Measurements from ENCODE around the gene MLF2.
"Not testable (repeated sequence)": the region's sequence is repeated elsewhere in the genome, so short reads cannot be mapped to it uniquely, and the experiment has no call there.

MLF2 gene

DNA sequence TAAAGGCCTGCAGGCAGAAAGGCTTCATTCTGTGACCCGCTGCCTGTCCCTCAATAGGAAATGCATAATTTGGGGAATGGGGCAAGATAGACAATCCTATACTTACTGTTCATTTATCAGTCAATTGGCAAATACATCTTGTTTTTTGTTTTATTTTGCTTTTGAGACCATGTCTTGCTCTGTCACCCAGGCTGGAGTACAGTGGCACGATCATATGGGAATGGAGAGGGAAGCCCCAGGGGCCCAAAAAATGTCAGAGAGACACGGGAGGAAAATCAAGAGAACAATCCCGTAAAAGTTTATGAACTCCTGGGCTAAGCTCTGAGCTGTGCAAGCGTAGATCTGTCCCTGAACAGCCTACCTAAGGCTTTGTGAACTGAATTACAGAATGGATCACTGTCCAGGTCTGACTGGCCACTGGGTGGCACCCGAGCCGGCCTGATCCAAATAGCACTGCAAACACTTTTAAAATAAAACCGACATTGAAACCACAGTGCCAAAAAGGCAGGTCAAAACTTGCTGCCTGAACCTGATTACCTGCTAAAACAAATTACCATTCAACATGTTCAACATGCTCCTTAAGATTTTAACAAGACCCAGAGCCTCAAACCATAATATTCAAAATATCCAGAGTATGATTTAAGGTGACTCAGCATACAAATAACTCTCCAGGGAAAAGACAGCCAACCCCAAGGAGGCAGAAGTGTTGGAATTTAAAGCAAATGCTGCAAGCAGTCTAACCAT is 17.3 kb downstream of the MLF2 start:
- DNase-seq (ENCODE audit: low read depth in 2 of 3, low spot score in 2 of 3), result no peak

DNA sequence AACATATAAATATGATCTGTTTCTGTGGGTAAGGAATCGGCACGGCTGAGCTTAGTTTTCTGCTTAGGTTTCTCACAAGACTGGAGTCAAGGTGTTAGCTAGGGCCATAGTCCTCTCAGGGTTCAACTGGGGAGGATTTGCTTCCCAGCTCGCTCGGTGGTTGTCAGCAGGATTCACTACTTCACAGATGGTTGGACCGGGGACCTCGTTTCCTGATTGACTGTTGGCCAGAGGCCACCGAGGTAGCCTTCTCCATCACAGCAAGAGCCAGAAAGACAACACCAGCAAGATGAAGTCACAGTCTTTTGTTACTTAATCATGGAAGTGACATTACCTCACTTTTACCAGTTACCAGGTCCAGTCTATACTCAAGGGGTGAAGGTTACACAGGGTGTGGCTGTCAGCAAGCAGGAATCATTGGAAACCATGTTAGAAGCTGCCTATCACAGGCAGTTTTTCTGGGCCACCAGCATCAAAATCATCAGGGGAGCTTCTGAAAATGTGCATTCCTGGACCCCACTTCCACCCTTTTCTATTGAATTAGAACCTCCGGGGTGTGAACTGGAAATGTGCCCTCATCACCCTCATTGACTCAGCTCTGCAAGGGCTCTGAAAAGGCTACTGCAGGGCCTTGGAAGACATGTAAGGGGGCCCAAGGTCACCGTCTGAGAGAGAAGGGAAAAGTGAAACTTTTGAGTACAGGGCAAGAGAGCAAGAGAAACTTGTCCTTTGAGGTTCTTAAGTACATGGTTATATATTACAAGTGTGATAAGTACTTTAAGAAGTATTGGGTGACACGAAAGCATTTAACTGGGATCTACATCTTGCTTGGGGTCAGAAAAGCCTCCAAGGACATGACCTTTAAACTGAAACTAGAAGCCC is 18.2 kb downstream of the MLF2 start:
- DNase-seq (ENCODE audit: low read depth in 2 of 3, low spot score in 2 of 3), result no peak

DNA sequence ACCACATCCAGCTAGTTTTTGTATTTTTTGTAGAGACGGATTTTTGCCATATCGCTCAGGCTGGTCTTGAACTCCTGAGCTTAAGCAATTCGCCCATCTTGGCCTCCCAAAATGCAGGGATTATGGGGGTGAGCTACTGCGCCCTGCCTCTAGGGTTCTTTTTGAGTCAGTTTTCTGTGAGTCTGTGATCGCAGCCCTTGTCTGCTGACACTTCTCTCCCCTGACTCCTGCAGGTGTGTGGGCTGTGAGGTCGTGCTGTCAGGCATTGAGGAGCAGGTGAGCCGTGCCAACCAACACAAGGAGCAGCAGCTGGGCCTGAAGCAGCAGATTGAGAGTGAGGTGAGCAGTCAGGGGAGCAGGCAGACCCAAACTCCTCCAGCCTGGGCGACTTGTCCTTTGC is 22.8 kb downstream of the MLF2 start:
- DNase-seq (ENCODE audit: low read depth in 2 of 3, low spot score in 2 of 3), result no peak

DNA sequence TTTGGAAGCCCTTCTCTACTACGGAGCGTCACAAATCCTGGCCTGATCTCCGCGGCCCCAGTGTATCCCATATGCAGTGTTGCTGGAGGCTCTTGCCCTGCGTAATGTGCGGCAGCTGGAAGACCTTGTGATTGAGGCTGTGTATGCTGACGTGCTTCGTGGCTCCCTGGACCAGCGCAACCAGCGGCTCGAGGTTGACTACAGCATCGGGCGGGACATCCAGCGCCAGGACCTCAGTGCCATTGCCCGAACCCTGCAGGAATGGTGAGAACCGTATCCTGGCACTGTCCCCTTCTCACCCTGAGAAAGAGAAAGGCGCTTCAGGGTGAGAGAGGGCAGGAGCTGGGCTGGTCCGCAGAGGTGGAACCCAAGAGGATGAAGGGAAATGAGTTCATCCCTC is 23.8 kb downstream of the MLF2 start:
- no peak for DNase-seq (ENCODE audit: low read depth in 2 of 3, low spot score in 2 of 3)

DNA sequence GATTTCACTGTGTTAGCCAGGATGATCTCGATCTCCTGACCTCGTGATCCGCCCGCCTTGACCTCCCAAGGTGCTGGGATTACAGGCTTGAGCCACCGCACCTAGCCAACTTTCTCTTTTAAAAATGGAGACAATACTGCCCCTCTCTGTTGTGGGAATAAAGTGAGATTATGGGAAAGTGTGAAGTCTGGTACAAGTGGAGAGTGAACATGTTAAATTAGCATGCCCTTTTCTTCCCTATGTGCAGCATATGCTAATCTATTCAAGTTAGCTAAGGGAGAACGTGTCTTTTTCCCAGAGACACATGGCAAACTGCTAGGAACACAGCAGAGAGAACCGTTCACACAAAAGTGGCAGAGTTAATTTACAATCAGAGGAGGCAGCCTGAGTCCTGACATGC is 27.6 kb downstream of the MLF2 start:
- no peak for DNase-seq (ENCODE audit: low read depth in 2 of 3, low spot score in 2 of 3)

DNA sequence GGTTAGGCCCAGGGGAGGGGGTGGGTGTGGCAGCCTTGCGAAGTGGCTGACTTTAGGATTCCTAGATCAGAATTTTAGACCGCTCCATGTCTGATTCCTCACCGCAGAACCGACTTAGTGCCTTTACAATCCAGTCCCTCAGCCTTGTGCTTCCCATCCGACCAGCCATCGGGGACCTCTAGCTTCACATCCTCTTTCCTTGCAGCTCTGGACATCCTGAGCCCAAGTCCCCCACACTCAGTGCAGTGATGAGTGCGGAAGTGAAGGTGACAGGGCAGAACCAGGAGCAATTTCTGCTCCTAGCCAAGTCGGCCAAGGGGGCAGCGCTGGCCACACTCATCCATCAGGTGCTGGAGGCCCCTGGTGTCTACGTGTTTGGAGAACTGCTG is 28.5 kb downstream of the MLF2 start:
- DNase-seq (ENCODE audit: low read depth in 2 of 3, low spot score in 2 of 3), result no peak

DNA sequence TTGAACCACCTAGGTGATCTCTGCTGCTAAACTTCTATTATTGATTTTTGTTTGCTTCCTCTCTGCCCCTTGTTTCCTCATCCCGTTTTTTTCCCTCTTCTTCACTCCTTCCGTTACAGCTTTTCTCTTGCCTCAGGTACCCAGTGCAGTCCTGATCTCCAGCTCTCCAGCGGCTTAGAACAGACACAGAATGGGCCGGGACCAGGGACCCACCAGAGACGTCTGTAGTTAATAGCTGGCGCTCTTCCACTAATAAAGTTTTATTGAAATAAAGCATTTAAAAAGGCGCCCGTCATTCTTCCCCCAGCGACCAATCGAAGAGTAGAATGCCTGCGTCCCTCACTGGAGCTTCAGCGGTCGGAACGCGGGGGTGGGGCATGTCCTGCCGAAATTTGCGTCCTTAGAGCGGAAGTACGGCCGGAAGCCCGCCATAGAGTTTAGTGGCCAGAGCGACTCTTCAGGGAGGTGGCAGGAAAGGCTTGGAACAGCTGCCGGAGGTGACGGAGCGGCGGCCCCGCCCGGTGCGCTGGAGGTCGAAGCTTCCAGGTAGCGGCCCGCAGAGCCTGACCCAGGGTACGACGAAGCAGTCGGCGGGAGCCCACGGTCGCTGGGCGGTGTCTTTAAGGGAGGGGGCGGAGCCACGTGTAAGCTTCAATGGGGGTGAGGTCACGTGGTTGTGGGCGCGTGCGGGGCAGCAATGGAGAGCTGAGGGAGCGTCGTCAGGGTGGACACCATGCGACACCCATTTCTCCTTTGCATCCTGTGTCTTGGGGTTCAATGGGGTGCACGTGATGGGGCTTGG is 29.1 kb downstream of the MLF2 start, which contains the start of gene COPS7A:
TSS of gene COPS7A (plus strand) at position 440 of the 802 bp plus-strand sequence. CDS start 611 bp downstream, outside the sequence.
- DNase-seq (ENCODE audit: low read depth in 2 of 3, low spot score in 2 of 3), result peak; percentile 70 to 95 (median 84)

DNA sequence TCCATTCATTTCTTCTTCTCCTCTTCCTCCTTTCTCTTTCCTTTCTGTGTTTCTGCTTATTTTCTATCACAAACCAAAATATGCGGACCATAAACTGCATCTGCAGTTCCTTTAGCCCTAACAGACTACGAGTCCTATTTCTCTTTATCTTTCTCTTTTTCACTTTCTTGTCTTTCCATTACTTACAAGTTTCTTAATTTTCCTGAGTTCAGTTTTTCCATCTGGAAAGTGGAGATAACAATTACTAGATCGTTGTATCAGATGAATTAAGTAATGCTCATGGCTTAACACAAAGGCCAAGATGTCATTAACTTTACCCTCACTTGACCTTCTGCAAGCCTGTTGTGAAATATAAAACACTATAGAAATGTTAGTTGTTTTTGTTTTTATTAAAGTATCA is 30.1 kb downstream of the MLF2 start:
- DNase-seq (ENCODE audit: low read depth in 2 of 3, low spot score in 2 of 3), result no peak

DNA sequence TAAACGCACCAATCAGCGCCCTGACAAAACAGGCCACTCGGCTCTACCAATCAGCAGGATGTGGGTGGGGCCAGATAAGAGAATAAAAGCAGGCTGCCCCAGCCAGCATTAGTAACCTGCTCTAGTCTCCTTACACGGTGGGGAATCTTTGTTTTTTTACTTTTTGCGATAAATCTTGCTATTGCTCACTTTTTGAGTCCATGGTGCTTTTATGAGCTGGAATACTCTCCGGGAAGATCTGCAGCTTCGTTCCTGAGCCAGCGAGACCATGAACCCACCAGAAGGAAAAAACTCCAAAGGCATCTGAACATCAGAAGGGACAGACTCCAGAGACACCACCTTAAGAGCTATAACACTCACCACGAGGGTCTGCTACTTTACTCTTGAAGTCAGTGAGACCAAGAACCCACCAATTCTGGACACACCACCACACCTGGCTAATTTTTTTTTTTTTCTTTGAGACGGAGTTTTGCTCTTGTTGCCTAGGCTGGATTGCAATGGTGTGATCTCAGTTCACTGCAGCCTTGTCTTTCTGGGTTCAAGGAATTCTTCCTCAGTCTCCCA is 36.0 kb downstream of the MLF2 start:
- DNase-seq (ENCODE audit: low read depth in 2 of 3, low spot score in 2 of 3), result no peak

DNA sequence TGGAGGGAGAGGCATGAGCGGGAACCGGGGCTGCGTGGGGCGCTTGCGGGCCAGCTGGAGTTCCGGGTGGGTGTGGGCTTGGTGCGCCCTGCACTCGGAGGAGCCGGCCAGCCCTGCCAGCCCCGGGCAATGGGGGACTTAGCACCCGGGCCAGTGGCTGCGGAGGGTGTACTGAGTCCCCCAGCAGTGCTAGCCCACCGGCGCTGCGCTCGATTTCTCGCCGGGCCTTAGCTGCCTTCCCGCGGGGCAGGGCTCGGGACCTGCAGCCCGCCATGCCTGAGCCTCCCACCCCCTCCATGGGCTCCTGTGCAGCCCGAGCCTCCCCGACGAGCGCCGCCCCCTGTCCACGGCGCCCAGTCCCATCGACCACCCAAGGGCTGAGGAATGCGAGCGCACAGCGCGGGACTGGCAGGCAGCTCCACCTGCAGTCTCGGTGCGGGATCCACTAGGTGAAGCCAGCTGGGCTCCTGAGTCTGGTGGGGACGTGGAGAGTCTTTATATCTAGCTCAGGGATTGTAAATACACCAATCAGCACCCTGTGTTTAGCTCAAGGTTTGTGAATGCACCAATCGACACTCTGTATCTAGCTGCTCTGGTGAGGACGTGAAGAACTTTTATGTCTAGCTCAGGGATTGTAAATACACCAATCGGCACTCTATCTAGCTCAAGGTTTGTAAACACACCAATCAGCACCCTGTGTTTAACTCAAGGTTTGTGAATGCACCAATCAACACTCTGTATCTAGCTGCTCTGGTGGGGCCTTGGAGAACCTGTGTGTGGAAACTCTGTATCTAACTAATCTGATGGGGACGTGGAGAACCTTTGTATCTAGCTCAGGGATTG is 36.7 kb downstream of the MLF2 start:
- DNase-seq (ENCODE audit: low read depth in 2 of 3, low spot score in 2 of 3), result not testable (repeated sequence)

DNA sequence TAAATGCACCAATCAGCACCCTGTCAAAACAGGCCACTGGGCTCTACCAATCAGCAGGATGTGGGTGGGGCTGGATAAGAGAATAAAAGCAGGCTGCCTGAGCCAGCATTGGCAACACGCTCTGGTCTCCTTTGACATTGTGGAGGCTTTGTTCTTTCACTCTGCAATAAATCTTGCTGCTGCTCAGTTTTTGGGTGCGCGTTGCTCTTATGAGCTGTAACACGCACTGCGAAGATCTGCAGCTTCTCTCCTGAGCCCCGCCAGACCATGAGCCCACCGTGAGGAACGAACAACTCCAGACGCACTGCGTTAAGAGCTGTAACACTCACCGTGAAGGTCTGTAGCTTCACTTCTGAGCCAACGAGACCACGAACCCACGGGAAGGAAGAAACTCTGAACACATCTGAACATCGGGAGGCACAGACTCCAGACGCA is 44.0 kb downstream of the MLF2 start:
- DNase-seq (ENCODE audit: low read depth in 2 of 3, low spot score in 2 of 3), result no peak

DNA sequence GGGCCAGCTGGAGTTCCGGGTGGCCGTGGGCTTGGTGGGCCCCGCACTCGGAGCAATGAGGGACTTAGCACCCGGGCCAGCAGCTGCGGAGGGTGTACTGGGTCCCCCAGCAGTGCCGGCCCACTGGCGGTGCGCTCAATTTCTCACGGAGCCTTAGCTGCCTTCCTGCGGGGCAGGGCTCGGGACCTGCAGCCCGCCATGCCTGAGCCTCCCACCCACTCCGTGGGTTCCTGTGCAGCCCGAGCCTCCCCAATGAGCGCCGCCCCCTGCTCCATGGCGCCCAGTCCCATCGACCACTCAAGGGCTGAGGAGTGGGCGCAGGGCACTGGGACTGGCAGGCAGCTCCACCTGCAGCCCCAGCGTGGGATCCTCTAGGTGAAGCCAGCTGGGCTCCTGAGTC is 44.6 kb downstream of the MLF2 start:
- not testable (repeated sequence) for DNase-seq (ENCODE audit: low read depth in 2 of 3, low spot score in 2 of 3)

DNA sequence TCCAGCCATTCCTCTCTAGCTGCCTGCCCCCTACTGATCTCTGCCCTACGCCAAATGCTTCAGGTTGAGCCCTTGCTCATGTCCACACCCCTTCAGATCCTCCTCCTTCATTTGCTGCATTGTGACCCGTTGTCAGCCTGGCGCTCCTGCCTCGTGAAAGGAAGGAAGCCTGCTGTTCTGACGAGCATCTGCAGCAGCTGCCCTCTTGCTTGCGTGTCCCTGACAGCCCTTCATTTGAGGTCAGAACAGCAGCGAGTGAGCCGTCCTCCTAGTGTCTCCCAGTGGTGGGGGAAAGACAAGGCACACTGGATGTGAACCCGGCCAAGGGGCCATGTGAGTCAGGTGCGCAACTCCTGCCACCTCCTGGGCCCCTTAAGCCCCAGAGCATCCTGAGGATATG is 49.3 kb downstream of the MLF2 start:
- no peak for DNase-seq (ENCODE audit: low read depth in 2 of 3, low spot score in 2 of 3)

DNA sequence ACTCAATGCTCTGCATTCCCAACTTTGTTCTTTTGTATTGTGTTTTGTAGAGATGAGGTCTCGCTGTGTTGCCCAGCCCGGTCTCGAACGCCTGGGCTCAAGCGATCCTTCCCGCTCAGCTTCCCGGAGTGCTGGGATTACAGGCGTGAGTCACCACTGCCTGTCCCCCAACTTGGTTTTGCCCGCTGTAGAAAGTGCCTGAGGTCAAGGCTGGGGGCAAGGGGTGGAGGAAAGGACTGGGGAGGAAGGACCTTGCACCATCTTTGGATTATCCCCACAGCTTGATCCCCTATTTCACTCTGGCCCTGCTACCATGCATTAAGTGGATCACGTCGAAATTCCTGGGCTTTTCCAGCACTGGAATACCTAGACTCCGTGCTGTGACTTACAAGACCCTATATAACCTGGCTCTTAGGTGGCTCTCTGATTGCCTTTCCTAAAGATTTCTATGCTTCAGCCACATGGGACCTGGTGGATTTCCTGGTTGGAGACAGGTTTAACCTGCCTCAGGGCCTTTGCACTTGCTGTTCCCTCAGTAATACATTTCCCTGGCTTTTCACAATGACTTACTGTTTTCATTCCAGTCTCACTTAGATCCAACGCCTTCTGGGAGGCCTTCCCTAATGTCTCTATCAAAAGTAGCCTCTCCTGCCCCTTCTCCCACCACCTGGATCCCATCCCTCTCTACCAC is 51.7 kb downstream of the MLF2 start:
- no peak for DNase-seq (ENCODE audit: low read depth in 2 of 3, low spot score in 2 of 3)

DNA sequence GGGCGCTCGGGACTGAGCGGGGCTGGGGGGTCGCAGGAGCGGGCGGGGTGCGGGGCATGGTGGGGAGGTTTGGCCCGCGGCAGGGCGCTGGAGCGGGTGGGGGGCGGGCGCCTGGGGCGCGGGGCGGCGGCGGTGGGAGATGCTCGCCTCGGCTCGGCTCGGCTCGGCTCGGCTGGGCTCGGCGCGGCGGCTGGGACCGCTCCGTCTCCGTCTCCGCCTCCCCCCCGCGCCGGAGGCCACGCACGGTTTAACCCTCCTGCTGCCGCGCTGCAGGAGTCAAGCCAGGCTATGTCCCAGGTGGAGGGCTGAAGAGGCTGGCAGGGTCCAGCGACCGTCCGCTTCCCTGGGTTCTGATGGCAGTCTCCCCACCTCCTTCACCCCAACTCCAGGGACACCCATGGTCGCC is 52.3 kb downstream of the MLF2 start, which contains the start of gene PIANP:
TSS of gene PIANP (minus strand) at position 170 of the 406 bp plus-strand sequence. CDS start 2,754 bp downstream, outside the sequence.
- DNase-seq (ENCODE audit: low read depth in 2 of 3, low spot score in 2 of 3), result no peak

DNA sequence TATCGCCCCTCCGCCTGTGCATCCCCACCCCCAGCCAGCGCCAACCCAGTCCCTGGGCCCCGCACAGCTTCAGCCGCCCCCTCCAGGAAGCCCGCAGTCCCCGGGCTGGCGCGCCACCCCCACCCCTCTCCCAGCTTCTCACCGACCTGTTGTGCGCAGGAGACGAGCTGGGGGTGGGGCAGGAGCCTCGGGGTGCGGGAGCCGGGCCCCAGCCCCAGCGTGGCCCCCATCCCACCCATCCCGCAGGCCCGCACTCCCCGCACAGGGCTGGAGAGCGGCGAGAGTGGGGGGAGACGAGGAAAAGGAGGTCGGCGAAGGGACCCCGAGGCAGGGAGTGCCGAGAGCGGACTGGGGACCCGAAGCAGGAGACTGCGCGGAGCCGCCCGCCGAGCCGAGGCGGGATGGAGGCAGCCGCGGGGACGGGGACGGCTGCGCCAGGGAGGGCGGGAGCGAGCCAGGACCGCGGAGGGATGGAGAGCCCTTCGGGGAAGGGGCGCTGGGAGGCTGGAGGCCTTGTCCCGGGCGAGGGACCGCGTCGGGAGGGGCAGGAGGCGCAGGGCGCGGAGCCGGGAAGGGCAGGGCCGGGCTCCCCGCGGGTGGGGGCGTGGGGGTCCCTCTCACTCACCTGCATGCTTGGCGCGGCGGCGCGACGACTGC is 52.8 kb downstream of the MLF2 start:
- no peak for DNase-seq (ENCODE audit: low read depth in 2 of 3, low spot score in 2 of 3)

DNA sequence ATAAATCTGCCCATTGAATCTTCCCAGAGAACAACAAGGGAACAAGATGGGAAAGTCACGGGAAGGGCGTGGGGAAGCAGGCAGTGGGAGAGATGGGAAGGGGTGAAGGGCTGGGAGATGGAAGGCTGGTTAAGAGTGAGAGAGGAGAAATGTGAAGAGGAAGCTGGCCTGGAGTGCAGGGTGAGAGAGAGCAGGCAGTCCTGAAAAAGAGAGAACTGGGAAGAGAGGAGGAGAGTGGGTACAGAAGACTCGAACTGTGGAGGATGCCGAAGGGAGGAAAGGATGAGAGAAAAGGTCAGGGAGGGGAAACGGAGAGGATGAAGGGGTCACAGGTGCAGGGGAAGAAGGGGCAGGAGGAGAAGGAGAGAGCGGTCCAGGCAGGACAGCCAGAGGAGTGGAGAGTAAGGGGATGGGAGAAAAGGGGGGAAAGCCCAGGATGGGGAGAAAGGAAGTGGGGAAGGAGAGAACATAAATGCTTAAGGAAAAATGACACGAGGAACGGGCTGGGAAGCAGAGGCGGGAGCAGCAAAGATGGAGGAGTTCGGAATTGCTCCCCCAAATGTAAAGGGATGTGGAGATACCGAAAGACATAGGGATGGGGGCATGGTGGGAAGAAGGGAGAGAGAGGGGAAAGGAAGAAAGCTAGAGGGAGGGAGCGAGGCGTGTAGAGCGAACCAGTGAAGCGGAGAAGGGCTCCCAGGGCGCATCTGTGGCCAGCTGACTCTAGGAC is 53.5 kb downstream of the MLF2 start:
- no peak for DNase-seq (ENCODE audit: low read depth in 2 of 3, low spot score in 2 of 3)

DNA sequence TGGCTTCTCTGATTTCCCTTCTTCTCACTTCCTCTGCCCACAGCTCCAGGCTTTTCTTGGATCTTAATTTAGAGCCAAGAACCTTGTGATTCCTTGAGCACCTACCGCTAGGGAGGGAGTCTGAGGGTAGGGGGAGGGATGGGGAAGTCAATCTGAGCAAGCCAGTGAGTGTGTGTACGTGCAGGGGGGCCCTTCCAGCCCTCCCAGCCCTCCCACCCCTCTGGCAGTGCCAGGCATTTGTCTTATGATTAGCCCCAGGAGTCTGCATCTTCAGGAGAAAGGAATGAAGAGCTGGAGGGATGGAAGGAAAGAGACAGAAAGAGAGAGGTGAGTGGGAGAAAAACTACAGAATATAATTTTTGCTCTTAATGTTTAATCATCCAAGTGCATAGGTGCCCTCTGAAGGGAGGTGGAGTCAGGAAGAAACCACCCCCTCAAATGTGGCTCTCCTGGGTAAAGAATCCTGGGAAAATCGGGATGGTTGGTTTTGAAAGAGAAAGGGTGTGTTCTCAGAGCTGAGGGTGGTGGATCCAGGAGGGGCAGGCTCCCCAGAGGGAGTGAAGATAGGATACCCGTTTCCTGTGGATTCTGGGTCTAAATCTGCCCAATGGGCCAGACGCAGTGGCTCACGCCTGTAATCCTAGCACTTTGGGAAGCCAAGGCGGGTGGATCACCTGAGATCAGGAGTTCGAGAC is 54.4 kb downstream of the MLF2 start:
- DNase-seq (ENCODE audit: low read depth in 2 of 3, low spot score in 2 of 3), result no peak

Measured in activated CD8-positive, alpha-beta memory T cell treated with anti-CD3 and anti-CD28 coated beads for 48 hours (primary cell).